ENCODE measurements around the gene YTHDF1. TPM values are rescaled to one million over a fixed set of nuclear protein-coding genes. Genes with fewer than 3 reads are reported as not detected.

YTHDF1 gene
- total RNA-seq, 4 donors from 2014 or later = 19.9 to 29.2 (median 22.9) TPM

DNA sequence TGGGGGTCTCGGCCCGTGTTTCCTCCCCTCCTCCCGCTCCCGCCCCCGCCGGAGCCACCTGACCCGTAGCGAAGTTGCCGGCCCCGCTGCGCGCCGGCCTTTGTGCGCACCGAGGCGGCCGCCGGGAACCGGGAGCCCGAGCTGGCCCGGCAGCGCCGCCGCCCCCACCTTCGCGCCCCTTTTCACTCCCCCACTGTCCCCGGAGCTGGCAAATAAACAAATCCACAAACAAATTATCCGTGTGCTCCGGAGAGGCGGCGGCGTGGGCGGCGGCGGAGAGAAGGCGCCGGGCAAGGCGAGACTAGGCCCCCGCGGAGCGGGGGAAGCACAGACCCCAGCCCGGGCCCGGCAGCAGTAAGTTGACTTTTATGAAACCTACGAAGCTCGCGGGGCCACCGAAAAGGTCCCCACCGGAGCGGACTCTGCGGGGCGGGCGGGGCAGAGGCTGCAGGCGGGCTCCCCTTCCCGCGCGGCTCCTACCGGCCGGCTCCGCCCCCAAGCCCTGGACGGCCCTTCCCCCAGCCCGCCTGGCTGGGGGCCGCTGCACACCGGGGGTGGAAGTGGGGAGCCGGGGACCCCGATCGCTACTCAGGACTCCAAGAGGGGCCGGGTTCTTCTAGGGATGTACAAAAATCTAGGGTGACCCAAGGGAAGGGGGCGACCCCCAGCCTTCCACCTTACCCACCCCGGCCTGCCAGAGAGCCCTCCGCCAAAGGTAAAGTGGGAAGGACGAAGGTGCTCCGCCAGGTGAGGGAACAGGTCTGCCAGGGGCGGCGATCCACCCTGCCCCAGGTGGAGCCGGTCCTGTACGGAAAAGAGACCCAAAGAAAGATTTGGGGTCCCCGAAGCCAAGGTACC lies 40.7 kb downstream of the YTHDF1 start:
- Histone ChIP-seq H3K4me3 (peak overlapping the region in 1 of 4 donors; percentile 12), H3K27me3 (peaks cover 41 to 100% (median 51%) of the 10 kb centered on the region in 4 donors), H3K4me1 (peaks cover 8 to 52% (median 25%) of the 10 kb centered on the region in 3 donors), H3K36me3 (no peaks in the 10 kb centered on the region), H3K27ac (no peak overlapping the region), H3K9me3 (no peaks in the 10 kb centered on the region)
- no peak for TF ChIP-seq POLR2A (IDR thresholded peaks at IDR 0.05)
- TF ChIP-seq, protein P1, sequence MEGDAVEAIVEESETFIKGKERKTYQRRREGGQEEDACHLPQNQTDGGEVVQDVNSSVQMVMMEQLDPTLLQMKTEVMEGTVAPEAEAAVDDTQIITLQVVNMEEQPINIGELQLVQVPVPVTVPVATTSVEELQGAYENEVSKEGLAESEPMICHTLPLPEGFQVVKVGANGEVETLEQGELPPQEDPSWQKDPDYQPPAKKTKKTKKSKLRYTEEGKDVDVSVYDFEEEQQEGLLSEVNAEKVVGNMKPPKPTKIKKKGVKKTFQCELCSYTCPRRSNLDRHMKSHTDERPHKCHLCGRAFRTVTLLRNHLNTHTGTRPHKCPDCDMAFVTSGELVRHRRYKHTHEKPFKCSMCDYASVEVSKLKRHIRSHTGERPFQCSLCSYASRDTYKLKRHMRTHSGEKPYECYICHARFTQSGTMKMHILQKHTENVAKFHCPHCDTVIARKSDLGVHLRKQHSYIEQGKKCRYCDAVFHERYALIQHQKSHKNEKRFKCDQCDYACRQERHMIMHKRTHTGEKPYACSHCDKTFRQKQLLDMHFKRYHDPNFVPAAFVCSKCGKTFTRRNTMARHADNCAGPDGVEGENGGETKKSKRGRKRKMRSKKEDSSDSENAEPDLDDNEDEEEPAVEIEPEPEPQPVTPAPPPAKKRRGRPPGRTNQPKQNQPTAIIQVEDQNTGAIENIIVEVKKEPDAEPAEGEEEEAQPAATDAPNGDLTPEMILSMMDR (IDR thresholded peaks at IDR 0.05) = no peak
- WGBS, 2 donors = 0 to 18% methylated on average over 8 to 18 of the region's 77 CpGs
- intact Hi-C loops (cut with DNase I) = no loop called here
- DNase-seq = no peak

DNA sequence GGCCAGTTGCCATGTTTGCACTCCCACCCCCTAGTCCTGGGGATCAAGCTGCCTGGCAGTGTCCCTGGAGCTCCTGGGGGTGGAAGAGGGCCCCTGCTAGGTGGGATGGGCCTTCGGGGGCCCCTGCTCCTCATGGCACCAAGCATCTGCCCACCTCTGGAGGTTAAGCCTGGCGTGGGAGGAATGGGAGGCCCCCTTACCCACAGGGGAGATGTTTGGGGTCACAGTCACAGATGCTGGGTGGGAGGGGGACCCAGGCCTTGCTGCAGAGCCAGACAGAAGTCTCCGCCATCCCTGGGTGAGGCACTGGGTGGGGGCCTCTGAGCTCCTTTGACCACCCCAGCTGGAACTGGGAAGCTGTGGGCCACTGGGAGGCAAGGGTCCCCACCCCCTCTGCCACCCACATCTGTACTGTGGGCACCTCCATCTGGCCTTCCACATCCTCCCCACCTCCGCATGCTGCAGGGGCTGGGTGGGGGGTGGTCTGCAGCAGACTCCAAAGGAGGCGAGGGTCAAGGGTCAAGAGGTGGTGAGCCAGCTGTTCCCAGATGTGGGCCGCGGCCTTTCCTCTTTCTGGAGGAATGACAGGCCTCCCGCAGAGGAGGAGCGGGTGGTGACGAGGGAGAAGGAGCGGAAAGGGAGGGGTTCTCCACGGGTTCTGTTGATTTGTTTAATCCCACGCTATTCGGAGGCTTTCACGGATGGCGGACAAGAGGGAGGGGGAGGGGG lies 41.5 kb downstream of the YTHDF1 start:
- WGBS, 2 donors = 2 to 20% methylated on average over 1 to 10 of the region's 16 CpGs
- H3K36me3 ChIP-seq = no peaks in the 10 kb centered on the region
- H3K4me3 ChIP-seq = peak overlapping the region in 1 of 4 donors; percentile 12
- H3K27ac ChIP-seq = no peak overlapping the region
- intact Hi-C loops (cut with DNase I) = no loop called here
- no peak for DNase-seq
- no peaks in the 10 kb centered on the region for H3K9me3 ChIP-seq
- peaks cover 8 to 50% (median 25%) of the 10 kb centered on the region in 3 donors for H3K4me1 ChIP-seq
- no peak for TF ChIP-seq POLR2A (IDR thresholded peaks at IDR 0.05)
- TF ChIP-seq, protein P1 (IDR thresholded peaks at IDR 0.05) = no peak
- peaks cover 35 to 100% (median 46%) of the 10 kb centered on the region in 4 donors for H3K27me3 ChIP-seq

DNA sequence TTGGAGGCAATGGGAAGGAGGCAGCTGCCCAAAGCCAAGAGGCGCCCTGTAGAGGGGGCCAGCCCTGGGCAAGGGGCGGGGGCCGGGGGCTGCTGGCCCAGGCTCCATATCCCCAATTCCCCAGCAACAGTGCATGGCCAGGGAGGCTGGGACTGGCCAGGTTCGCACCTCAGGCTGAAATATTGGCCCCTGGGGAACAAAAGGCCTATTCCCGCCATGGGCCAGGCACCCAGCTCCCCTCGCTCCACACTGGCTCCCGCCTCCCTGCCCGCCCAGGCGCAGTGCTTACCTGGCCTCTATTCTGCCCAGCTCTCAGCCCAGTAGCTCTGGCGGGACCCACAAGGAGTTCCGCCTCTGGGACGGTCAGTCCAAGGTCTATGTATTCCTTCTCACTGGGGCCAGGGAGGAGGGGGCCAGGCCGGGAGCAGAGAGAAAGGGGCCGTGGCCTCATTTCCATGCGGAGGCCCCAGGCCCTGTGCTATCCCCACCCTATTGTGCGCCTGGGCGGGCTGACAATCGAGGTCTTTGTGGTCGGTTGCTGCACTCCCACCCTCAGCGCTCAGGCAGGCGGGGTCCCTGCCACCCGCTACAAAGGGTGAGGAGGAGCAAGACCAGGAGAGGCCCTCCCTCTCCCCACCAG lies 42.3 kb downstream of the YTHDF1 start:
- Histone ChIP-seq H3K4me1 (peaks cover 6 to 42% (median 20%) of the 10 kb centered on the region in 3 donors), H3K4me3 (no peak overlapping the region), H3K36me3 (no peaks in the 10 kb centered on the region), H3K9me3 (no peaks in the 10 kb centered on the region), H3K27me3 (peaks cover 35 to 98% (median 41%) of the 10 kb centered on the region in 4 donors), H3K27ac (no peak overlapping the region)
- DNase-seq = no peak
- intact Hi-C loops (cut with DNase I) = no loop called here
- no peak for TF ChIP-seq POLR2A (IDR thresholded peaks at IDR 0.05)
- TF ChIP-seq, protein P1 (IDR thresholded peaks at IDR 0.05) = no peak
- 50% methylated on average over 2 of the region's 22 CpGs; no CpG with 5 or more reads in 1 of the 2 donors for WGBS, 2 donors

DNA sequence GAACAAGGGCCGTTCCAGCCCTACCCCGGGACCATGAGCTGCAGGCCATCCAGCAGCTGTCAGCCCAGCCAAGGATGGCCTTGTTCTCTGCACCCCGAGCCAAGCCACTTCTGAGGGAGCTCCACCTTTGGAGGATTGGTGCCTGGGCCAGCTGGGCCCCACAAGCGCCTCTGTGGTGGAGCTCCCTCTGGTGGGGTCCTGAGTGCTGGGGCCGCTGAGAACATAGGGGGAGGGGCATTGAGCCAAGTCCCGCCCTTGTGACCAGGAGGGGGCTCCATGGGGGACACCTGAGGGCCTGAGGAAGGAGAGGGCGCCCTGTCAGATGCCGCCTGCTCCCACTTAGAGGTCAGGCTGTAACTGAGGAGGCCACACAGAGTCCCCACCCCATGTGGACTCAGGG lies 43.2 kb downstream of the YTHDF1 start:
- no peak overlapping the region for H3K27ac ChIP-seq
- intact Hi-C loops (cut with DNase I) = no loop called here
- peaks cover 0 to 32% (median 10%) of the 10 kb centered on the region in 3 donors for H3K4me1 ChIP-seq
- H3K36me3 ChIP-seq = no peaks in the 10 kb centered on the region
- peaks cover 28 to 98% (median 34%) of the 10 kb centered on the region in 4 donors for H3K27me3 ChIP-seq
- no peak overlapping the region for H3K4me3 ChIP-seq
- no peak for TF ChIP-seq POLR2A (IDR thresholded peaks at IDR 0.05)
- TF ChIP-seq, protein P1 (IDR thresholded peaks at IDR 0.05) = no peak
- no peaks in the 10 kb centered on the region for H3K9me3 ChIP-seq
- whole genome bisulfite sequencing, 2 donors = 60 to 67% methylated on average over 1 to 2 of the region's 8 CpGs
- no peak for DNase-seq

All from esophagus squamous epithelium (tissue), 5 donors.